Astrocyte (in vitro differentiated cells and primary cell): ENCODE data around the gene NUP160.
"Not testable (repeated sequence)": the region's sequence is repeated elsewhere in the genome, so short reads cannot be mapped to it uniquely, and the experiment has no call there.

Source experiments
- EZH2 ChIP-seq: IDR thresholded peaks from 2 replicates; pipeline ENCODE4 v1.6.1; 2012; ENCODE audit warnings: mild to moderate bottlenecking, low read length, inconsistent platforms; ENCODE audit not compliant: insufficient read depth
- TF ChIP-seq, protein P1 (sequence below): IDR thresholded peaks from 2 replicates; pipeline ENCODE4 v1.5.1; 2011; ENCODE audit warnings: low read depth, mild to moderate bottlenecking, inconsistent platforms, low read length, moderate library complexity; ENCODE audit not compliant: insufficient read depth

DNA sequence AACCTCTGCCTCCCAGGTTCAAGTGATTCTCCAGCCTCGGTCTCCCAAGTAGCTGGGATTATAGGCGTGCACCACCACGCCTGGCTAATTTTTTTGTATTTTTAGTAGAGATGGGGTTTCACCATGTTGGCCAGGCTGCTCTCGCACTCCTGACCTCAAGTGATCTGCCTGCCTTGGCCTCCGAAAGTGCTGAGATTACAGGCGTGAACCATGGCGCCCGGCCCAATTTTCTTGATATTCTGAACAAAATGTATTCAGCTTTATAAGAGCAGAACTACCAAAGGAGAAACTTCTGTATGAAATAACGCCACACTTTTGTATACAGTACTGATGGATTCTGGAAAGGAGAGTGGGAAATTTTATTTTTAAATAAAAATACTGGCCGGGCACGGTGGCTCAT is 88.9 kb downstream of the NUP160 start:
- TF ChIP-seq, protein P1, sequence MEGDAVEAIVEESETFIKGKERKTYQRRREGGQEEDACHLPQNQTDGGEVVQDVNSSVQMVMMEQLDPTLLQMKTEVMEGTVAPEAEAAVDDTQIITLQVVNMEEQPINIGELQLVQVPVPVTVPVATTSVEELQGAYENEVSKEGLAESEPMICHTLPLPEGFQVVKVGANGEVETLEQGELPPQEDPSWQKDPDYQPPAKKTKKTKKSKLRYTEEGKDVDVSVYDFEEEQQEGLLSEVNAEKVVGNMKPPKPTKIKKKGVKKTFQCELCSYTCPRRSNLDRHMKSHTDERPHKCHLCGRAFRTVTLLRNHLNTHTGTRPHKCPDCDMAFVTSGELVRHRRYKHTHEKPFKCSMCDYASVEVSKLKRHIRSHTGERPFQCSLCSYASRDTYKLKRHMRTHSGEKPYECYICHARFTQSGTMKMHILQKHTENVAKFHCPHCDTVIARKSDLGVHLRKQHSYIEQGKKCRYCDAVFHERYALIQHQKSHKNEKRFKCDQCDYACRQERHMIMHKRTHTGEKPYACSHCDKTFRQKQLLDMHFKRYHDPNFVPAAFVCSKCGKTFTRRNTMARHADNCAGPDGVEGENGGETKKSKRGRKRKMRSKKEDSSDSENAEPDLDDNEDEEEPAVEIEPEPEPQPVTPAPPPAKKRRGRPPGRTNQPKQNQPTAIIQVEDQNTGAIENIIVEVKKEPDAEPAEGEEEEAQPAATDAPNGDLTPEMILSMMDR: not testable (repeated sequence)
- TF ChIP-seq EZH2: not testable (repeated sequence)
